Measurements from ENCODE around the gene SFXN5.

SFXN5 gene

DNA sequence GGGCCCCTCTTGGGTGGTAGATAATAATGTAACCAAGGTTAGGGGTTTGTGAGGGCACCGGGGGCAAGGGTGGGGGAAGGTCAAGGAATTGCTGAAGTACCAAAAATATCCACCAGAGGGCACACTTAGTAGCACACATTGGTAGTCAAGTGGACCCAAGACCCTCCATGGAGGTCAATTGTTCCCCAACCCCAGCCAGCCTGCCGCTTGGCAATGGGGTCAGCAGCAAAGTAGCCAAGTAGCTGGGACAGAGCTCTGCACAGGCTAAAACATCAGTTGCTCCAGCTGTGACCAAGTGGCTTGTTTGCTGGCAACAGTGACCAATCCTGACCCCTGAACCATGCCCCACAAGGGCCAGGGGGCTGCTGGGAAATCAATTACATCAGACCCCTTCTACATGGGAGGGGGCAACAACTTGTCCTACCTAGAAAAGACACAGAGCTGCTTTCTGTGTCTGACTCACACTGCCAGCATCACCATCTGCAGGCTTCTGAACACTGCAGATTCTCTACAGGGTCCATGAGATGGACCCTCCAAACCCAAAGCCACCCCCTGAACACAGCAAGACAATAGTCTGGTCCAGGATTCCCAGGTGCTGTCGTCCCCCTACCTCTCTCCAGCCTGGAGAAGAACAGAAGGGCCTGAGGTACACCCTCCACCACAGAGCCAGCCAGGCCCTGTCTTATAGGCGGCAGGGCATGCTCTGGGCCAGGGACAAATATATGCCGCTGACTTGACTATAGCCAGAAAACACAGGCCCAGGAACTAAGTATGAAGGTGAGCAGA lies 78.2 kb downstream of the SFXN5 start:
- peak; percentile 63 for DNase-seq (ENCODE audit: low spot score)

- no peak for DNase-seq (ENCODE audit: low spot score)
These were observed 78.8 kb downstream of the SFXN5 start for GRCh38 chr2:72992734-72993102.

- DNase-seq (ENCODE audit: low spot score) = no peak
These were observed 79.4 kb downstream of the SFXN5 start for GRCh38 chr2:72991980-72992733.

DNA sequence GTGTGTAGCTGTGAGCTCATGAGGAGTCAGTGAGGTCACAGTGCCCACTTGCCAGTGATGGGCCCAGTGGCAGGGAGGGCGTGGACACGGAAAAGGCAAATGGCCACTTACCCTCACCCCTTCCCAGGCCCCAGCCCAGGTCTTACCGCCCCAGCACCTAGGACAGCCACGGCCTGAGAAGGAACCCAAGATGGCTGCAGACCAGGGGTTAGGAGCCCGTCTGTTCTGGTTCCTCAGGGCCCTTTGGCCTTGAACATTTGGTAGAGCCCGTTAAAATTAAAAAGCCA lies 80.1 kb downstream of the SFXN5 start:
- DNase-seq (ENCODE audit: low spot score) = no peak

GRCh38 chr2:72990695-72991438 lies 80.6 kb downstream of the SFXN5 start:
- DNase-seq (ENCODE audit: low spot score) = no peak

GRCh38 chr2:72989770-72990556 lies 81.5 kb downstream of the SFXN5 start:
- no peak for DNase-seq (ENCODE audit: low spot score)

- DNase-seq (ENCODE audit: low spot score) = no peak
These were observed 82.7 kb downstream of the SFXN5 start for GRCh38 chr2:72988726-72989273.

DNA sequence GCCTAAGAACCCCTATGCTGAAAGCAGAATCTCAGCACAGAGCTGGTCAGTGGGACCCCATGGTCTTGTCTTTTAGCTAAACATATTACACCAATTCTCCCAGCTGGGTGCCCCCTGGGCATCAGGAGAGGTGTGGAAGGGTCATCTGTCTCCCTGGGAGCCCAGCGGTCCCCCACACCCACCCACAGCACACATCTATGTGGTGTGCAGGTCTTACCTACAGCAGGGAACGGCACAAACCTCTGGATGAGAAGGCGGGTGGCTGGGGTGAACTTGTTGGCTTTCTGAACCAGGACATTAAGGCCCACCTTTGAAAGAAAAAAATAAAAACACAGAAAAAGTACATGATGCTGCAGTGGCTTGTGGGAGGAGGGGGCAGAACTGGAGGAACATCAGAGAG lies 83.5 kb downstream of the SFXN5 start:
- no peak for DNase-seq (ENCODE audit: low spot score)

DNA sequence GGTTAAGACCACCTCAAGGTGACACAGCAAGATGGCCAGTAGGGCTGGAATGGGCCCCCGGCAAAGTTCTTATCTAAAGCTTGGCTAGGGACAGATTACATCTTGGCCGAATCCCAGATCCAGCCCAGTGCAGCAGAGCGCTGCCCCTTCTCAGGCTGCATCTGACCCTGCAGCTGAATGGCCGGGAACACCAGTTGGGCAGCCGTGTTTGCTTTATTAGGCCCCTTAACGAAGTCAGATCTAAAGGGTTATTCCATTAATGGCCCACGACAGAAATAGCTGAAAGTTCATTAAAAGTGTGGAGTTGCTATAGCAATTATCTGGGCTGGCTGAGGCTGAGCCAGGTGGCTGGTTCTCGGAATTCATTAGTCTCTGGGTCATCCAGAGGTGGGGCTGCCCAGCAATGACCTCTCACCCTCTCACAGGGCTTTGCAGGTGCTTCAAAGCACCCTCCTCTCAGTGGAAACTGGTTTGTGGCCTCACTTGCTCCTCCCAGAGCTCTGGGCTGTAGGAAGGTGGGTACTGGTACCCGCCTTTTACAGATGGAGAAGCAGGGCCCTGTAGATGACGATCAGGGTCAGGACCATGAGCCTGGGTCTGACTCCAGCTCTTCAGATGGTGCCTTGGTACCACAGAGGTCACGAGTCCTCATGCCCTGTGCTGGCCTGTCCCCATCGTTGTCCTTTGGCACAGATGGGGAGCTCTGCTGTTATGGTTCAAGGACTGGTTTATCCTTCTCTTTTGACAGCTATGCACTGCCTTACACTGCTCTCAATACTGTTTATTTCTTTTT lies 85.4 kb downstream of the SFXN5 start:
- DNase-seq (ENCODE audit: low spot score) = no peak

- no peak for DNase-seq (ENCODE audit: low spot score)
These were observed 86.4 kb downstream of the SFXN5 start for GRCh38 chr2:72985136-72985535.

GRCh38 chr2:72984172-72984671 lies 87.3 kb downstream of the SFXN5 start:
- no peak for DNase-seq (ENCODE audit: low spot score)

- DNase-seq (ENCODE audit: low spot score) = no peak
These were observed 87.9 kb downstream of the SFXN5 start for GRCh38 chr2:72983500-72984161.

GRCh38 chr2:72982781-72983499 lies 88.6 kb downstream of the SFXN5 start:
- DNase-seq (ENCODE audit: low spot score) = no peak

DNA sequence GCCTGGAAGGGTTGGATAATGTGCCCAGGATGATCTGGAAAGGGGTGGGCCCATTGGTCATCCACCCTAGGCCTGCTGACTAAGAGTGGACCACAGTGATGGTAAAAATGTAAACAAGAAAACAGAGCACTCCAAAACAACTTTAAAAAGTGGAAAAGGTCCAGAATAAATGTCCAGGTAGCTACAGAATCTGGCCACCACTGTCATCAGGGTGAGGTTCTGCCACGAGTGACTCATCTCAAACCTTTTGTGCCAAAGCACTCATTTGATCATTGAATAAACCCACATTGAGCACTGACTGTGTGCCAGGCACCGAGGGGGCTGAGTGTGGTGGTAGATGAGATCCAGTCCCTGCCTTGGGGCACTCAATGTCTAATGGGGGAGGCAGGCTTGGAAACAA lies 89.3 kb downstream of the SFXN5 start:
- no peak for DNase-seq (ENCODE audit: low spot score)

DNA sequence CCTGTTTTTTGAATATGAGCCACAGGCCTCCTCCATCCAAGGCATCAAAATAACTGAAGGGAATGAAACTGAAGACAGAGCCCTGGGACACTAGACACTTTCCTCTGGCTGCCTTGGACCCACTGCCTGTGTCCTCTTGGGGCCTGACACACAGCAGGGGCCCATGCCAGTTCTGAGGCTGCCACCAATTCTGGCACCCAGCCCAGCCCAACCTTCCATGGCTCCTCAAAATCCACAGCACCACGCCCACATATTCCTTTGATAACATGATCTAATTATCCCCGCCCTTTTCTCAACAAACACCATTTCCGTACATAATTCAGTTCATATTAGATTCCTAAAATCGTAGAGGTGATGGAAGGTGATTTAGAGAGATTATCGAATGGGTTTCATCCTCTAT lies 90.0 kb downstream of the SFXN5 start:
- DNase-seq (ENCODE audit: low spot score) = no peak

- DNase-seq (ENCODE audit: low spot score) = no peak
These were observed 90.8 kb downstream of the SFXN5 start for GRCh38 chr2:72980535-72981217.

DNA sequence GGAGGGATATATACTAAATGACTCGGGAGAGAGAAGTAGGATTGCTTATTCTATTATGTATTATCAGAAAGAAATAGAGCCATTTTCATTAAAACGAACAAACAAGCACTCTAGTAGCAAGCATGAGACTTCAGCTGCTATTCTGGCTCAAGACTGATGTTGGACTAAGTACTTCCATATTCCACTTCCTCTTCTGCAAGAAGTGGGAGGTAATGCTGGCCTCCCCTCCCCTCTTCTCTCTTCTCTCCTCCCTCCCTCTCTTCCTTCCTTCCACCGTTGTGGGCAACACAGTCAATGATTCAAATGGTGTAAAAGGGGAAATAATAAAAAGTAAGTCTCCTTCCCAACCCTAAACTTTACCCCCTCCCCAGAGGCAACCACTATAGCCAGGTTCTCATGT lies 91.6 kb downstream of the SFXN5 start:
- DNase-seq (ENCODE audit: low spot score) = no peak

DNA sequence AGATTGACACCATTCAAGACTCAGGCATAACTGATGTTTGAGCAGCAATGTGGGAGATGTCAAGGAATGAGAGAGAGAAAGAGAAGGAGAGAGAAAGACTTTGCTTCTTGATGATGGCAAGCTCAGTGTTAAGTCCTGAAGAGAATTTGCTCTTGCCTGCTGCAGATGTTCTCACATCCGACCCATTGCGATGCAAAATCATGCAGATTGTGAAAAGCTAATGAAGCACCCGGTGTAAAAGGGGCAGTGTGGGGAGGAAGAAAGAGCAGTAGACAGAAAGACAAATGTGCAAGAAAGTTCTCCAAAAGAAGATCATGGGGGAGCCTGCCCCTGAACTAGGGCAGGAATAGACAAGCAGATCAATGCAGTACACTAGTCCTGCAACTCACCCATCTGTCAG lies 96.5 kb downstream of the SFXN5 start:
- DNase-seq (ENCODE audit: low spot score) = no peak

DNA sequence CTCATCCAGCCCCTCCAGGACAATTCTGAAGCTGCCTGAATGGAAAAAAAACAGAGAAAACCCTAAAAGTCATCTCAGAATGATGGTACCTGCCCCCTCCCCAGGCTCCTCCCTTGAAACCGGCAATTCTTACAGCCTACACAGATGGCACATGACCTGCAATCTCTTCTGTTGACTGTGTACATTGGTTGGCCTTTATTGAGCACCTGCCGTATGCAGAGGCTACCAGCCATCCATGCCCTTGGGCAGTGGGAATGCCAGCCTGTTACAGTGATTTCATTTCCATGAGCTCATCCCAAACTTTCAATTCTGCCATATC lies 97.1 kb downstream of the SFXN5 start:
- DNase-seq (ENCODE audit: low spot score) = no peak
